Stimulated activated CD8-positive, alpha-beta memory T cell treated with anti-CD3 and anti-CD28 coated beads, Interleukin-12 subunit alpha, Interleukin-12 subunit beta, amount 100 ng/mL, for 24 hours (primary cell): Measurements from ENCODE around the gene REG1B.
"Not testable (repeated sequence)": the region's sequence is repeated elsewhere in the genome, so short reads cannot be mapped to it uniquely, and the experiment has no call there.

Experiments used
- DNase-seq: peaks from one replicate; pipeline ENCODE4 v3.0.0-alpha.2; 2020; ENCODE audit errors: extremely low read depth

Gene REG1B

DNA sequence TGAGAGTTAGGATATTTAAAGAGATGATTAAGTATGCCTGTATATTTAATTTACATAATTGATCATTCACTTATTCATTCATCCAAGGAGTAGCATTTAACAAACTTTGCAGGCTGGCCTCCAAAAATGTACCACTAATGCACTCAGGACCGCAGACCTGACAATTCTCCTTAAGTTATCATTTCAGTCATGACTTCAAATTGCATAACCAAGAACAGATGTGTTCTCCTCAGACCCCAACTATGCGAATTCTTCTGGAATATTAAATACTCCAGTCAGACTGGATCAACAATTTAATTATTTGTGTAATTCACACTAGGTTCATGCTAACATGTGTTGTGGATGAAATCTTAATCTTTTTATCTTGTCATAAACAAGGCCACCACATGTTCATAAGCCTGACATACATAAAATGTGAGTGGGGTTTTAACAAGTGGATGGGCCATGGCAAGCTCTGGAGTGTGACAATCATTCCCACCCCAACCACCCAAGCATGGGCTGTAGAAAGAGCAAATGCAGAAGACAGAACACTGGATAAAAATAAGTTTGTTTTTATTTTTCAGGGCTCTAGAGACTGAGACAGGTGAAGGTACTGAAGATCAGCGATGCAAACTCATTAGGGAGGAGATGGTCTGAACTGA, 3.2 kb downstream of the REG1B start:
- DNase-seq, result no peak

DNA sequence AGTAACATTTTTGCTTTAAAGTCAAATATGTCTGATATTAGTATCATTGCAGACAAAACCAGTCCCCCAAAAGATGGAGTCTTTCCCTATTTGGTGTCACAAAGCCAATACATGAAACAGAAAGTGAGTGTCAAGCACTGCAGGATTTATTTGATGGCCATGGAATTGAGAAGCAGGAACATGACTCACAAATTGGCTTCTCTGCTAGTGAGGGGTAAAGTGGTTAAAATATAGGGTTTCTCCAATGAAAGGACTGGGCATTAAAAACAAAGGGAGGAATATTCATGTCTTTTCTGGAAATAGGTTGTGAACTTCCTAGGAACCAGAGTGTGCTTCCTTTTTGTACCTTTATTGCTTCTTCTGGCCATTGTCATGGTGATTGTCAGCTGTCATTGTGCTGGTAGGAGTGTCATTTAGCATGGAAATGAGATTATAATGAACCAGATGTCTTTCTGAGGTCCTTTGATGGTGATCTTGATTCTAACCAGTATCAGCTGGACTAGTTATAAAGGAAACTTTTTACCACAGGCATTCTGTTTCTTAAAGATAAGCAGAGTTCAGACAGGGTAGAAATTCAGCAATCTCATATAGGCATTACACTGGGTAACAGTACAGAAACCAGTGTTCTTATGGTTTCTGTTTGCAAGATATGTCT, 4.1 kb downstream of the REG1B start:
- DNase-seq, result no peak

DNA sequence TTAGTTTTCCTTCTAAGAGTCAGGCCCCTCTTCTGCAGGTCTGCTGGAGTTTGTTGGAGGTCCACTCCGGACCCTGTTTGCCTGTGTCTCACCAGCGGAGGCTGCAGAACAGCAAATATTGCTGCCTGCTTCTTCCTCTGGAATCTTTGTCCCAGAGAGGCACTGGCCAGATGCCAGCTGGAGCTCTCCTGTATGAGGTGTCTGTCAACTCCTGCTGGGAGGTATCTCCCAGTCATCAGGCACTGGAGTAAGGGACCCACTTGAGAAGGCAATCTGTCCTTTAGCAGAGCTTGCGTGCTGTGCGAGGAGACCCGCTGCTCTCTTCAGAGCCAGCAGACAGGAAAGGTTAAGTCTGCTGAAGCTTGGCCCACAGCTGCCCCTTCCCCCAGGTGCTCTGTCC, 4.8 kb downstream of the REG1B start:
- no peak for DNase-seq

DNA sequence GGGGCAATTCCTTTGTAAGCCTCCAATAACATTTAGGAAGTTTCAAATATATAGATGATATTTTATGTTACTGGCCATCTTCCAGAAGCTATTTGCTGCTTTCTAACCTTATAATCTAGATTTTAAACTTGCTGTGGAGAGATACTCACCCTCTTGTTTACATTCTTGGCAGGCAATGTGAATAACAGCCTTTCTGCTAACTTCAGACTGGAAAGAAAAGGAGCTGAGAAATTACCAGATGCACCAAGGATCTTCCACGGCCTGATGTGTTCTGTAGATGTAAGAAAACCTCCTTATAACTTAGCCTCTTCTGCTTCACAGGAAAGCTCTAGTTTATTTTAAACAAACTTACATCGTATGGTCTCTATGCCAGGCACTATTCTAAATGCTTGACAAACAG, 16.7 kb downstream of the REG1B start:
- no peak for DNase-seq

DNA sequence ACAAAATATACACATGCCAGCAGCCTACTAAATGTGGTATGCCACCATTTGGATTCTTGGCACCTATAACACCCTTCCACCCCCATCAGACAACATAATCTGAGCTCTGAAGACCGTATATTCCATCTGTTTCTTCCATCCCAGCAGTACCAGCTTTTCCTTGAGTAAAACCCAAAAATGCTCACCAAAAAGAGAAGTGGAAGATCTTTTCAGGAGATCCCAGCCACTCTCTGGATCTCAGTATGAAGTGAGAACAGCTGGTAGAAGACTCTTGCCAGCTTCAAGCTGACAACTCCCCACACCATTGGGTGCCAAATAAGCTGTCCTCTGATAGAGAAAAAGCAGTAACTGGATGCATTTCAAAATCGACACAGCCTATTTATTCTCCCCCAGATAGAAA, 22.6 kb downstream of the REG1B start:
- DNase-seq, result no peak

DNA sequence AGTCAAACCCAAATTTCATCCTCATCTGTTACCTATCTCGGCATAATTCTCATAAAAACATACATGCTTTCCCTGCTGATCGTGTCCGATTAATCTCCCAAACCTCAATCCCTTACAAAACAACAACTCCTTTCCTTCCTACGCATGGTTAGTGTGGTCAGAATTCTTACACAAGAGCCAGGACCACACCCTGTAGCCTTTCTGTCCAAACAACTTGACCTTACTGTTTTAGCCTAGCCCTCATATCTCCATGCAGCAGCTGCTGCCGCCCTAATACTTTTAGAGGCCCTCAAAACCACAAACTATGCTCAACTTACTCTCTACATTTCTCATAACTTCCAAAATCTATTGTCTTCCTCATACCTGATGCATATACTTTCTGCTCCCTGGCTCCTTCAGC, 33.0 kb downstream of the REG1B start:
- not testable (repeated sequence) for DNase-seq

DNA sequence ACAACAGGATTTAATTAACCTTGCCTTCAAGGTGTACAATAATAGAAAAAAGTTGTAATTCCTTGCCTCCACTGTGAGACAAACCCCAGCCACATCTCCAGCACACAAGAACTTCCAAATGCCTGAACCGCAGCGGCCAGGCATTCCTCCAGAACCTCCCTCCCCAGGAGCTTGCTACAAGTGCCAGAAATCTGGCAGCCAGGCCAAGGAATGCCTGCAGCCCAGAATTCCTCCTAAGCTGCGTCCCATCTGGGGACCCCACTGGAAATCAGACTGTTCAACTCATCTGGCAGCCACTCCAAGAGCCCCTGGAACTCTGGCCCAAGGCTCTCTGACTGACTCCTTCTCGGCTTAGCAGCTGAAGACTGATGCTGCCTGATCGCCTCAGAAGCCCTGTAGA, 34.3 kb downstream of the REG1B start:
- not testable (repeated sequence) for DNase-seq

- DNase-seq, result no peak
These were observed 46.8 kb downstream of the REG1B start for GRCh38 chr2:79041032-79041448.

DNA sequence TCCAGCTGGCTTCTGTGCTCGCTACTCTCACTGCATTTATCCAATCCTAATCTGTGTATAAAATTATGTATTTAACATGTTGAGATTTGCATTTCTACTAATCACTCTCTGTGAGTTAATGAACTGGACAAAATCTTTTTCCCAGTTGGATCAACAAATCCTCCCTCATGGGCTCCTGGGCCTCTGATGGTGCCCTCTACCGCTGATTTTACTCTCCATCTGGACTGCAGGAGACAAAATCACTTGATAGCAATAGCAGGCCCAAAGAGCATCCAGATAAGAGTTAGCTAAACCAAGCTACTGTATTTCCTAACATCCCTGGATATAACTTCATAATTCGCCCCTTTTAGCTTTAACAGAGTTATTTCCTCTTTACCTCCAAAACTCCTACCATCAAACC, 47.8 kb downstream of the REG1B start:
- DNase-seq, result no peak
